Liver (tissue), 9 donors: ENCODE data around the gene ZBTB47. TPM values are rescaled to one million over a fixed set of nuclear protein-coding genes. Genes with fewer than 3 reads are reported as not detected.

Experiments
- DNase-seq: peaks from one replicate; pipeline ENCODE4 v3.0.0-alpha.2; 2017; ENCODE audit warnings: low spot score
- H3K27ac ChIP-seq, 2 donors: one replicate each; pipeline ENCODE4 v1.7.0; 2013; ENCODE audit warnings: inconsistent platforms in 2 of 2, low read length in 2 of 2, control low read depth in 1 of 2, low read depth in 1 of 2, mild to moderate bottlenecking in 1 of 2
- H3K27me3 ChIP-seq, 4 donors: one replicate each; pipeline versions ENCODE4 v1.6.1 to v1.7.0; 2013; ENCODE audit warnings: low read length in 3 of 4, inconsistent platforms in 1 of 4, mild to moderate bottlenecking in 1 of 4, moderate library complexity in 1 of 4; ENCODE audit not compliant: control insufficient read depth in 4 of 4, insufficient read depth in 4 of 4
- H3K36me3 ChIP-seq, 4 donors: one replicate each; pipeline versions ENCODE4 v1.6.1 to v1.7.0; 2013; ENCODE audit warnings: low read length in 3 of 4, mild to moderate bottlenecking in 3 of 4, low read depth in 1 of 4, moderate library complexity in 1 of 4; ENCODE audit not compliant: control insufficient read depth in 4 of 4, insufficient read depth in 3 of 4
- H3K4me1 ChIP-seq, 4 donors: one replicate each; pipeline versions ENCODE4 v1.6.1 to v1.7.0; 2013; ENCODE audit warnings: low read length in 3 of 4, mild to moderate bottlenecking in 3 of 4, moderate library complexity in 1 of 4; ENCODE audit not compliant: control insufficient read depth in 4 of 4, insufficient read depth in 4 of 4
- H3K4me3 ChIP-seq, 3 donors: one replicate each; pipeline versions ENCODE4 v1.6.1 to v1.7.0; 2013; ENCODE audit warnings: low read length in 3 of 3, control low read depth in 1 of 3, low read depth in 1 of 3, mild to moderate bottlenecking in 1 of 3
- H3K9ac ChIP-seq, 2 donors: one replicate each; pipeline ENCODE4 v1.7.0; 2013; ENCODE audit warnings: low read length in 2 of 2, mild to moderate bottlenecking in 2 of 2, moderate library complexity in 2 of 2, control low read depth in 1 of 2, low read depth in 1 of 2
- H3K9me3 ChIP-seq, 4 donors: one replicate each; pipeline versions ENCODE4 v1.6.1 to v1.7.0; 2013; ENCODE audit warnings: low read length in 3 of 4; ENCODE audit not compliant: control insufficient read depth in 4 of 4
- ATF3 ChIP-seq: IDR thresholded peaks from 2 replicates; pipeline ENCODE4 v1.6.1; 2016; ENCODE audit warnings: antibody characterized with exemption
- EGR1 ChIP-seq, 2 donors: IDR thresholded peaks; 2 replicates each; pipeline ENCODE4 v1.6.1; 2016 to 2018; ENCODE audit warnings: antibody characterized with exemption in 2 of 2, low read depth in 2 of 2
- FOXA1 ChIP-seq: IDR thresholded peaks from 2 replicates; pipeline ENCODE4 v1.6.1; 2016; ENCODE audit warnings: antibody characterized with exemption
- FOXA2 ChIP-seq: IDR thresholded peaks from 2 replicates; pipeline ENCODE4 v1.6.1; 2016; ENCODE audit warnings: antibody characterized with exemption
- GABPA ChIP-seq, 2 donors: IDR thresholded peaks in 1 of 2; conservative IDR thresholded peaks in 1 of 2; 2 replicates each; pipeline ENCODE4 v1.6.1; 2016; ENCODE audit warnings: antibody characterized with exemption in 2 of 2, mild to moderate bottlenecking in 1 of 2, moderate library complexity in 1 of 2
- HNF4G ChIP-seq: IDR thresholded peaks from 2 replicates; pipeline ENCODE4 v1.6.1; 2016; ENCODE audit warnings: antibody characterized with exemption
- JUND ChIP-seq, 2 donors: IDR thresholded peaks; 2 replicates each; pipeline ENCODE4 v1.6.1; 2016; ENCODE audit warnings: antibody characterized with exemption in 2 of 2
- RAD21 ChIP-seq, 2 donors: IDR thresholded peaks; 2 replicates each; pipeline ENCODE4 v1.6.1; 2016; ENCODE audit warnings: antibody characterized with exemption in 2 of 2, mild to moderate bottlenecking in 2 of 2
- REST ChIP-seq: IDR thresholded peaks from 2 replicates; pipeline ENCODE4 v1.6.1; 2016; ENCODE audit warnings: antibody characterized with exemption, mild to moderate bottlenecking
- RXRA ChIP-seq, 2 donors: IDR thresholded peaks; 2 replicates each; pipeline ENCODE4 v1.6.1; 2017 to 2018; ENCODE audit warnings: antibody characterized with exemption in 2 of 2, mild to moderate bottlenecking in 1 of 2
- SP1 ChIP-seq: IDR thresholded peaks from 2 replicates; pipeline ENCODE4 v1.6.1; 2018; ENCODE audit warnings: antibody characterized with exemption, mild to moderate bottlenecking
- TAF1 ChIP-seq: conservative IDR thresholded peaks from 2 replicates; pipeline ENCODE4 v1.6.1; 2016; ENCODE audit warnings: antibody characterized with exemption, mild to moderate bottlenecking
- WGBS: extraction: QIAGEN DNeasy Blood & Tissue Kit; methylation state at CpG from one replicate; pipeline ENCODE4 v1.1.7; 2013; 5-methylcytosine and 5-hydroxymethylcytosine counted together
- polyA plus RNA-seq, 2 donors: library from polyadenylated mRNA; stranded (reverse) in 1 of 2; unstranded in 1 of 2; fragments of 200-250 nt in 1 of 2; fragments of >200 nt in 1 of 2; fragmentation: Nextera tagmentation in 1 of 2; extraction: Ambion mirVana in 1 of 2; gene quantifications; one replicate each; pipeline versions ENCODE4 v1.2.1 to v1.2.3, GENCODE V29; 2013 to 2015
- total RNA-seq, 2 donors: library from RNA; depleted of rRNA; stranded (reverse); fragments of >200 nt; gene quantifications; one replicate each; pipeline ENCODE4 v1.2.3, GENCODE V29; 2014
- TF ChIP-seq, protein P1 (sequence below): IDR thresholded peaks from 2 replicates; pipeline ENCODE4 v1.6.1; 2016; ENCODE audit warnings: antibody characterized with exemption
- TF ChIP-seq, protein P2 (sequence below): fragments of 150-350 bp; IDR thresholded peaks from 2 replicates; pipeline ENCODE4 v1.5.1; 2017; ENCODE audit warnings: improper control_type of control experiment, low read depth, low read length; ENCODE audit not compliant: missing input control
- TF ChIP-seq, protein P3 (sequence below): IDR thresholded peaks from 2 replicates; pipeline ENCODE4 v1.6.1; 2016; ENCODE audit warnings: antibody characterized with exemption
- donor health status: healthy.
- donor health status: healthy.
- donor health status: healthy.
- donor health status: healthy.
- donor health status: healthy.

Gene ZBTB47
- total and polyA plus RNA-seq, 4 donors = 0.42 to 7.4 (median 4.2) TPM

GRCh38 chr3:42681361-42682038 lies 28.0 kb downstream of the ZBTB47 start:
- Histone ChIP-seq H3K9ac (no peak overlapping the region), H3K4me3 (no peak overlapping the region), H3K9me3 (no peaks in the 10 kb centered on the region), H3K36me3 (no peaks in the 10 kb centered on the region), H3K4me1 (peaks cover 0 to 2% (median under 1%) of the 10 kb centered on the region in 4 donors), H3K27ac (no peak overlapping the region), H3K27me3 (no peaks in the 10 kb centered on the region)
- no peak for DNase-seq
- TF ChIP-seq, protein P1, sequence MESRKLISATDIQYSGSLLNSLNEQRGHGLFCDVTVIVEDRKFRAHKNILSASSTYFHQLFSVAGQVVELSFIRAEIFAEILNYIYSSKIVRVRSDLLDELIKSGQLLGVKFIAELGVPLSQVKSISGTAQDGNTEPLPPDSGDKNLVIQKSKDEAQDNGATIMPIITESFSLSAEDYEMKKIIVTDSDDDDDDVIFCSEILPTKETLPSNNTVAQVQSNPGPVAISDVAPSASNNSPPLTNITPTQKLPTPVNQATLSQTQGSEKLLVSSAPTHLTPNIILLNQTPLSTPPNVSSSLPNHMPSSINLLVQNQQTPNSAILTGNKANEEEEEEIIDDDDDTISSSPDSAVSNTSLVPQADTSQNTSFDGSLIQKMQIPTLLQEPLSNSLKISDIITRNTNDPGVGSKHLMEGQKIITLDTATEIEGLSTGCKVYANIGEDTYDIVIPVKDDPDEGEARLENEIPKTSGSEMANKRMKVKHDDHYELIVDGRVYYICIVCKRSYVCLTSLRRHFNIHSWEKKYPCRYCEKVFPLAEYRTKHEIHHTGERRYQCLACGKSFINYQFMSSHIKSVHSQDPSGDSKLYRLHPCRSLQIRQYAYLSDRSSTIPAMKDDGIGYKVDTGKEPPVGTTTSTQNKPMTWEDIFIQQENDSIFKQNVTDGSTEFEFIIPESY = no peak
- TF ChIP-seq RXRA (IDR thresholded peaks at IDR 0.05) (no peak), RAD21 (IDR thresholded peaks at IDR 0.05) (no peak), REST (no peak), JUND (IDR thresholded peaks at IDR 0.05) (no peak), SP1 (no peak), GABPA (IDR thresholded peaks at IDR 0.05 in 1 of 2, conservative IDR thresholded peaks at IDR 0.05 in 1 of 2) (no peak), EGR1 (IDR thresholded peaks at IDR 0.05; ENCODE audit: low read depth in 2 of 2) (no peak), FOXA1 (no peak), FOXA2 (no peak), HNF4G (no peak), TAF1 (no peak), ATF3 (no peak)
- TF ChIP-seq, protein P2, sequence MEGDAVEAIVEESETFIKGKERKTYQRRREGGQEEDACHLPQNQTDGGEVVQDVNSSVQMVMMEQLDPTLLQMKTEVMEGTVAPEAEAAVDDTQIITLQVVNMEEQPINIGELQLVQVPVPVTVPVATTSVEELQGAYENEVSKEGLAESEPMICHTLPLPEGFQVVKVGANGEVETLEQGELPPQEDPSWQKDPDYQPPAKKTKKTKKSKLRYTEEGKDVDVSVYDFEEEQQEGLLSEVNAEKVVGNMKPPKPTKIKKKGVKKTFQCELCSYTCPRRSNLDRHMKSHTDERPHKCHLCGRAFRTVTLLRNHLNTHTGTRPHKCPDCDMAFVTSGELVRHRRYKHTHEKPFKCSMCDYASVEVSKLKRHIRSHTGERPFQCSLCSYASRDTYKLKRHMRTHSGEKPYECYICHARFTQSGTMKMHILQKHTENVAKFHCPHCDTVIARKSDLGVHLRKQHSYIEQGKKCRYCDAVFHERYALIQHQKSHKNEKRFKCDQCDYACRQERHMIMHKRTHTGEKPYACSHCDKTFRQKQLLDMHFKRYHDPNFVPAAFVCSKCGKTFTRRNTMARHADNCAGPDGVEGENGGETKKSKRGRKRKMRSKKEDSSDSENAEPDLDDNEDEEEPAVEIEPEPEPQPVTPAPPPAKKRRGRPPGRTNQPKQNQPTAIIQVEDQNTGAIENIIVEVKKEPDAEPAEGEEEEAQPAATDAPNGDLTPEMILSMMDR = no peak
- TF ChIP-seq, protein P3, sequence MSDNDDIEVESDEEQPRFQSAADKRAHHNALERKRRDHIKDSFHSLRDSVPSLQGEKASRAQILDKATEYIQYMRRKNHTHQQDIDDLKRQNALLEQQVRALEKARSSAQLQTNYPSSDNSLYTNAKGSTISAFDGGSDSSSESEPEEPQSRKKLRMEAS = no peak
- WGBS = 84% methylated on average over 10 of the region's 10 CpGs
